SU-DHL-6 (cell line): ENCODE measurements around the gene MRPL14.

Experiments used
- CTCF ChIP-seq: fragments of 200-600 bp; sonication (generic); IDR thresholded peaks from one replicate; pipeline ENCODE4 v1.5.1; 2017; ENCODE audit warnings: antibody characterized with exemption, mild to moderate bottlenecking, low read length, moderate library complexity; ENCODE audit not compliant: insufficient read depth, poor library complexity, severe bottlenecking
- EZH2phosphoT487 ChIP-seq: fragments of 200-600 bp; sonication (generic), shearing (Covaris generic); conservative IDR thresholded peaks from 2 replicates; pipeline ENCODE4 v1.6.1; 2018; ENCODE audit warnings: mild to moderate bottlenecking, antibody characterized with exemption, low read length, moderate library complexity, mixed read lengths

GRCh38 chr6:44135173-44135758 is 8.0 kb upstream of the MRPL14 start:
- no peak for TF ChIP-seq CTCF
- TF ChIP-seq EZH2phosphoT487: no peak
